ENCODE measurements around the gene SAP30L. TPM values are rescaled to one million over a fixed set of nuclear protein-coding genes. Genes with fewer than 3 reads are reported as not detected.

Gene SAP30L
- total RNA-seq, 4 donors from 2014 or later = 20.3 to 53.9 (median 31.2) TPM

DNA sequence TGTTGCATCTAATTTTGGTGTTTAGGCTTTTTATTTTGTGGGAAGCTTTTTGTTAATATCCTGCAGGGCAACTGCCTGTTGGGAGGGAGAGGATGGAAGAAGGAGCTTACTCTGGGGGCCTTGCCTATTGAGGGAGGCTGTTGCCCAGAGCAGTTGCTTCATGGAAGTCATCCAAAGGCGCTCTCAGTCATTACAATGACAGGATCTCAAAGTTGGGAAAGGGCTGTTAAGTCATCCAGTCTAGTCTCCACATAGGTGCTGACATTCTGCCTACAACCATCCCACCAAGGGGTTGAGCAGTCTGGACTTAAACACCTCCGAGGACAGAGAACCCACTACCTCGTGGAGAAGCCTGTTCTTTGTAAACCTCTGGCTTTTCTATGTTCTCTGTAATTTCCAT, 13.2 kb downstream of the SAP30L start:
- no peak for DNase-seq (ENCODE audit: low spot score)
- ATAC-seq (ENCODE audit: low FRiP score) = no peak
- TF ChIP-seq, protein P1, sequence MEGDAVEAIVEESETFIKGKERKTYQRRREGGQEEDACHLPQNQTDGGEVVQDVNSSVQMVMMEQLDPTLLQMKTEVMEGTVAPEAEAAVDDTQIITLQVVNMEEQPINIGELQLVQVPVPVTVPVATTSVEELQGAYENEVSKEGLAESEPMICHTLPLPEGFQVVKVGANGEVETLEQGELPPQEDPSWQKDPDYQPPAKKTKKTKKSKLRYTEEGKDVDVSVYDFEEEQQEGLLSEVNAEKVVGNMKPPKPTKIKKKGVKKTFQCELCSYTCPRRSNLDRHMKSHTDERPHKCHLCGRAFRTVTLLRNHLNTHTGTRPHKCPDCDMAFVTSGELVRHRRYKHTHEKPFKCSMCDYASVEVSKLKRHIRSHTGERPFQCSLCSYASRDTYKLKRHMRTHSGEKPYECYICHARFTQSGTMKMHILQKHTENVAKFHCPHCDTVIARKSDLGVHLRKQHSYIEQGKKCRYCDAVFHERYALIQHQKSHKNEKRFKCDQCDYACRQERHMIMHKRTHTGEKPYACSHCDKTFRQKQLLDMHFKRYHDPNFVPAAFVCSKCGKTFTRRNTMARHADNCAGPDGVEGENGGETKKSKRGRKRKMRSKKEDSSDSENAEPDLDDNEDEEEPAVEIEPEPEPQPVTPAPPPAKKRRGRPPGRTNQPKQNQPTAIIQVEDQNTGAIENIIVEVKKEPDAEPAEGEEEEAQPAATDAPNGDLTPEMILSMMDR (IDR thresholded peaks at IDR 0.05) = no peak

DNA sequence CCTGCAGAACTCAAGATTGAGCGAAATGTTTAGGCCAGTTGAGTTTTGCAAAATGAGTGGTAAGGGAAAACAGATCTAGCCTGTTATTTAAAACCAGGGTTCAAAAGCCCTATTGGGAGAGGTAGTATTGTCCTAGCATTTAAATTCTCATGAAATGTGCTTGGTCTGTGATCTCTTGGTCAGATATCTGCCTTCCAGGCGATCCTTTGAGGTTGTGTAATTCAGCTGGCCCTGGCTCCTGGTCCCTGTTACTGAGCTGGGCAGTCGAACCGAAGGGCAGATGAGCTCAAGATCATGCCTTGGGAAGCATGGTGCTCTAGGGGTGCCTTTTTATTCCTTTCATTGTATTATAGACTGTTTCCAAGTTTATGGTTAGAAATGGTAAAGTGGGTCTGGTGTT, 14.4 kb downstream of the SAP30L start:
- DNase-seq (ENCODE audit: low spot score) (no peak), ATAC-seq (ENCODE audit: low FRiP score) (no peak)

DNA sequence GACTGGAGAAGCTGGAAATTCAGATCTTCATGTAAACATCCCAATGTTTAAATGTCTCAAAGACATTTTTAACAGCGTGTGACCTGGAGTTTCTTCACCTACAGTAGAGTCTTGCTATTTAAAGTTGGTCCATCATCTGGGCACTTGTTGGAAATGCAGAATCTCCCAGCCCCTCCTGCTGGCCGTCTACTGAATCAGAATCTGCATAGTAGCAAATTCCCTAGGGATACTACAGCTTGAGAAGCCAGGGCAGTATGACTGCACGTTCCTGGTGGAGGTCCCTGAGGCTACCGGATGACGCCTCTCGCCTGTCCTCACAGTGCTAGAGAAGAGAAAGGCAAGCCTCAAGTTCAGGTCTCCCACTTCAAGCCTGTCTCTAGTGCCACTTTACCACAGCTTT, 15.7 kb downstream of the SAP30L start:
- TF ChIP-seq, protein P1 (IDR thresholded peaks at IDR 0.05) = no peak
- ATAC-seq (ENCODE audit: low FRiP score) = no peak
- no peak for DNase-seq (ENCODE audit: low spot score)

More for the DNA sequence above, 14.4 kb downstream of the SAP30L start:
- TF ChIP-seq, protein P1 (IDR thresholded peaks at IDR 0.05) = no peak

DNA sequence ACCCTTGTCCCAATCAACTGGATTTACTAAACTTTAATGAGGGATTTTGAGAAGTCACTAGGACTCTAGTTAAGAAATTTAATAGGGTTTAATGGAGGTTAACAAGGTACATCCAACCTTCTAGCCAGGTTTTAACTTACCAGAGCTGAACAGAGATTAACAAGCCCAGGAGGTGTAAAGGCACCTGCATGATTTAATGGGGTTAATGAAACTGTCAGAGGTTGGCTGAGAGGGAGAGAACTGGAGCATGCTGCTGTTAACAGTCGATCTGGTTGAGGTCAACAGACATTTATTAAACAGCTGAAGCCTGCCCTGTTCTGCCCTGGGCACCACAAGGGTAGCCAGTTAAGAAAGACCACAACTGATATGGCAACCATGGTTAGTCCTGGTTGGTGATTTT, 18.6 kb downstream of the SAP30L start:
- TF ChIP-seq, protein P1 (IDR thresholded peaks at IDR 0.05) = no peak
- no peak for DNase-seq (ENCODE audit: low spot score)
- no peak for ATAC-seq (ENCODE audit: low FRiP score)

DNA sequence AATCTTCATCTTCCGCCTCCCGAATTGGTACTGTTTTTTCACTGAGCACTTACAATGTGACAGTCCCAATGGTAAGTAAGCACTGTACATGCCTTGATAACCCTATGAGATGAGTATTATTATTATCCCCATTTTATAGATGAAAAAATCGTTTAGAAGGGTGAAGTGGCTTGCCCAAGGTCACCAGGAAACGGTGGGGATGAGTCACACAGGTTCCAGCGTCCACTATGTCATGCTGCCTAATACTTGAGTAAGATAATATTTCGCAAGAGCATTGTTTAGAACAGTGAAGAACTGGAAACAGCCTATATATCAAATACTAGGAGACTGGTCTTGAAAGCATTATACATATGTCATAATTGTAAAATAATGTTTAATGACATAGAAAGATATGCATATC, 19.4 kb downstream of the SAP30L start:
- TF ChIP-seq, protein P1 (IDR thresholded peaks at IDR 0.05) = no peak
- no peak for ATAC-seq (ENCODE audit: low FRiP score)

DNA sequence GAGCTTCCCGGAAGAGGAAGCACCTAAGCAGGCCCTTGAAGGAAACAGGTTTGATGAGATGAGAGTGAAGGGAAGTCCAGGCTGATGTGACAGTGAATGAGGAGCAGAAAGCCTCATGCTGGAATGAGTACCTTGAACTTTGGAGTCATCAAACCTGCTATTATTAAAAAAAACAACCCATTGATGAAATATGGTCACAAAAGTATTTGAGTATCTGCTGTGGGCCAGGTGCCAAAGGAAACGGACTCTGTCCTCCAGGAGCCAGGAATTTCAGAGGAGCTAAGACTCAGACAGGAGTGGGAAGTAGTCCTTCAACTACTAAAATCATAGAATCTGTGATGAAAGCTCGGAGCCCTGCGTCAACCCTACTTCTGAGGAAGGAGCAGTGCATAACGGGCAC, 20.4 kb downstream of the SAP30L start:
- no peak for ATAC-seq (ENCODE audit: low FRiP score)
- TF ChIP-seq, protein P1 (IDR thresholded peaks at IDR 0.05) = no peak
- DNase-seq (ENCODE audit: low spot score) = no peak

More for the DNA sequence above, 19.4 kb downstream of the SAP30L start:
- no peak for DNase-seq (ENCODE audit: low spot score)

DNA sequence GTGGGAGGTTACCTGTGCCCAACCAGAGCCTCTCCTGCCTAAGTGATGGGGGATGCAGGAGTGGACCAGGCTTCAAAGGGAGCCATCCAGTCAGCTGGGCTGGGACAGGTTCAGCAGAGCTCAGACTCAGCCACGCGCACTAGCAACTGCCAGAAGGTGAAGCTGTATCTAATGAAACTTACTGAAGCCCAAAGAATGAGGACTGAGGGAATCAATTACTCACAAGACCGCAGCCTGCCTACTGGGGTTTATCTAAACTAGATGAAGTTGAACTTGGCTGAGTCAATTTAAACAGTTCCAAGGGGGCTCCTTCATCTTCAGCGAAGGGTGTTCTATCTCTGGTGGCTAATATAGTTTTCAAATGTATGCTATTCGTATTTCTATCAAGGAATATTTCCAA, 20.9 kb downstream of the SAP30L start:
- ATAC-seq (ENCODE audit: low FRiP score) (no peak), DNase-seq (ENCODE audit: low spot score) (no peak)
- TF ChIP-seq, protein P1 (IDR thresholded peaks at IDR 0.05) = no peak
